Type B pancreatic cell (in vitro differentiated cells): ENCODE results near the gene CTNNA3. TPM values are rescaled to one million over a fixed set of nuclear protein-coding genes. Genes with fewer than 3 reads are reported as not detected.

Experiments
- DNase-seq: peaks from one replicate; pipeline ENCODE4 v3.0.0; 2021; ENCODE audit warnings: mixed read lengths; ENCODE audit not compliant: unreplicated experiment; ENCODE audit errors: extremely low spot score
- H3K27ac Mint-ChIP-seq: 2 replicates; pipeline ENCODE4 v1.8.0; 2021; ENCODE audit warnings: mild to moderate bottlenecking, mixed read lengths
- H3K27me3 Mint-ChIP-seq: 2 replicates; pipeline ENCODE4 v1.8.0; 2021; ENCODE audit warnings: mixed read lengths
- H3K36me3 Mint-ChIP-seq: 2 replicates; pipeline ENCODE4 v1.8.0; 2021; ENCODE audit warnings: mixed read lengths
- H3K4me1 Mint-ChIP-seq: one replicate; pipeline ENCODE4 v1.8.0; 2021; ENCODE audit warnings: mixed read lengths; ENCODE audit not compliant: unreplicated experiment
- H3K4me3 Mint-ChIP-seq: 2 replicates; pipeline ENCODE4 v1.8.0; 2021; ENCODE audit warnings: mild to moderate bottlenecking, mixed read lengths
- H3K9me3 Mint-ChIP-seq: 2 replicates; pipeline ENCODE4 v1.8.0; 2021; ENCODE audit warnings: mixed read lengths
- total RNA-seq: library from RNA; stranded (reverse); gene quantifications from 2 replicates; pipeline ENCODE4 v1.2.1, GENCODE V29; 2021; ENCODE audit warnings: low replicate concordance
- TF ChIP-seq, protein P1 (sequence below): fragments of 200-600 bp; sonication (generic); conservative IDR thresholded peaks from 2 replicates; pipeline ENCODE4 v1.5.0; 2021; ENCODE audit warnings: antibody characterized with exemption, mild to moderate bottlenecking

Gene CTNNA3
- total RNA-seq, 1 donor from 2014 or later = 2.6 TPM

DNA sequence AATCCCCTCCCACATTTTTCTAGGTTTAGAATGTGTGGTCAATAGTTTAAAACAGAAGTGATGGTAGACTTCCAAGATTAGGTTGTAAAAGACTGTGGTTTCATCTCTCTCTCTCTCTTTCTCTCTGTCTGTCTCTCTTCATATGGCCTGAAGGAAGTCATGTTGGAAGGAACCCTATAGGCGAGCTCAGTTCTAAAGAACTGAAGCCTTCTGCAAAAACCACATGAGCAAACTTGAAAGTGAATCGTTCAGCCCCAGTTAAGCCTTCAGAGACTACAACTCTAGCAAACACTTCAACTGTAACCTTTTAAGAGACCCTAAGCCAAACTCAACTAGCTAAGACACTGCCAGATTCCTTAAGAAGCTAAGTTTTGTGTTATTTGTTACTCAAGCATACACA is 1477.7 kb downstream of the CTNNA3 start:
- Mint-ChIP-seq H3K4me1 (no peaks in the 10 kb centered on the region), H3K27me3 (no peaks in the 10 kb centered on the region), H3K4me3 (no peak overlapping the region), H3K27ac (no peak overlapping the region), H3K36me3 (no peaks in the 10 kb centered on the region), H3K9me3 (peaks cover 5% of the 10 kb centered on the region)
- DNase-seq = no peak
- TF ChIP-seq, protein P1, sequence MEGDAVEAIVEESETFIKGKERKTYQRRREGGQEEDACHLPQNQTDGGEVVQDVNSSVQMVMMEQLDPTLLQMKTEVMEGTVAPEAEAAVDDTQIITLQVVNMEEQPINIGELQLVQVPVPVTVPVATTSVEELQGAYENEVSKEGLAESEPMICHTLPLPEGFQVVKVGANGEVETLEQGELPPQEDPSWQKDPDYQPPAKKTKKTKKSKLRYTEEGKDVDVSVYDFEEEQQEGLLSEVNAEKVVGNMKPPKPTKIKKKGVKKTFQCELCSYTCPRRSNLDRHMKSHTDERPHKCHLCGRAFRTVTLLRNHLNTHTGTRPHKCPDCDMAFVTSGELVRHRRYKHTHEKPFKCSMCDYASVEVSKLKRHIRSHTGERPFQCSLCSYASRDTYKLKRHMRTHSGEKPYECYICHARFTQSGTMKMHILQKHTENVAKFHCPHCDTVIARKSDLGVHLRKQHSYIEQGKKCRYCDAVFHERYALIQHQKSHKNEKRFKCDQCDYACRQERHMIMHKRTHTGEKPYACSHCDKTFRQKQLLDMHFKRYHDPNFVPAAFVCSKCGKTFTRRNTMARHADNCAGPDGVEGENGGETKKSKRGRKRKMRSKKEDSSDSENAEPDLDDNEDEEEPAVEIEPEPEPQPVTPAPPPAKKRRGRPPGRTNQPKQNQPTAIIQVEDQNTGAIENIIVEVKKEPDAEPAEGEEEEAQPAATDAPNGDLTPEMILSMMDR = no peak

DNA sequence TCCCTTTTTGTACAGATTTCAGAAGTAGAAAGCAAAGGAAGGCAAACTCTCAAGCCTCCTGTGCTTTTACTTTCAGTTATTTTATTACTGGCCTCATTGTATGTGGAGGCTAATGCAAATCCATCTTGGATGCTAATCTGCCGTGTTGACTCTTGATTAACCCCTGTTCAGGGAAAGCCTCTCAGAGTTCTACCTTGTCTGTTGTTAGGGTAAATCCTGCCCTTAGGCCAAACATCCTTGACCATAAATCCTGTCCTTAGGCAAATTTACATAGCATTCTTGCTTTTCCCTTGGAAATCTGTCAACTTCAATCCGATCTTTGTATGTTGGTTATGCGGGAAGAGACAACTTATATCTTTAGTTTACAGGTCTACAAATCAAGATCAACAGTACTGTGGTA is 1480.1 kb downstream of the CTNNA3 start:
- H3K4me1 Mint-ChIP-seq = no peaks in the 10 kb centered on the region
- no peaks in the 10 kb centered on the region for H3K27me3 Mint-ChIP-seq
- TF ChIP-seq, protein P1 = no peak
- H3K27ac Mint-ChIP-seq = no peak overlapping the region
- DNase-seq = no peak
- no peak overlapping the region for H3K4me3 Mint-ChIP-seq
- peaks cover 5% of the 10 kb centered on the region for H3K9me3 Mint-ChIP-seq
- H3K36me3 Mint-ChIP-seq = no peaks in the 10 kb centered on the region

DNA sequence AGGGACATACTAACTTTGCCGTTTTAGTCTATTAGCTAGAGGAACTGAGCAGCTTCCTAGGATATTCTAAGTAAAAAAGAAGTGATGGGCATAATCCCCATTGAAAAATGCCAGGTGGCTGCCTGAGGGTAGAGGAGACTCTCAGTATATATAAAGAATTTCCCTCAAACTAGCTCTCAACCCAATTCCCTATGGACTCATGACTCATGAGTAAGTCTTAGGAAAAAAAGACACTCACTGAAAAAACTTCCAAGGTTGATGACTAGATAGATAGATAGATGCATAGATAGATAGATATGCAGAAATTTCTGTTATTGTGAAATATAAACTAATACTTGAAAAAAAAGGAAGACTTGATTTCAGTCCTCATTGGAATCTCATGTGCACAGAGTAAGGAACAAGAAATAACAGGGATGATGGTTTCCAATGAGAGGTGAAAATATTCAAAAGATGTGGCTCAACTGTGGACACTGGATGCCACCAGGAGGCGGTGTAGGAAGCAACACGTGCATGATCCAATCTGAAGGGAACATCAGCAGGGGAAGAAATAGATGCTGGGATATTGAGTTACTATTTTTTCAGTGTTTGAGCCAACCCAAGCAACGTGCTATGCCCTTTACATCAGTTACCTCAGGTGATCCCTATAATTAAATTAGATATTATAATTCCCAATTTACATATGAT is 1481.1 kb downstream of the CTNNA3 start:
- Mint-ChIP-seq H3K36me3 (no peaks in the 10 kb centered on the region), H3K4me1 (no peaks in the 10 kb centered on the region), H3K9me3 (peaks cover 5% of the 10 kb centered on the region), H3K4me3 (no peak overlapping the region), H3K27ac (no peak overlapping the region), H3K27me3 (no peaks in the 10 kb centered on the region)
- DNase-seq = no peak
- TF ChIP-seq, protein P1 = peak; percentile 47

DNA sequence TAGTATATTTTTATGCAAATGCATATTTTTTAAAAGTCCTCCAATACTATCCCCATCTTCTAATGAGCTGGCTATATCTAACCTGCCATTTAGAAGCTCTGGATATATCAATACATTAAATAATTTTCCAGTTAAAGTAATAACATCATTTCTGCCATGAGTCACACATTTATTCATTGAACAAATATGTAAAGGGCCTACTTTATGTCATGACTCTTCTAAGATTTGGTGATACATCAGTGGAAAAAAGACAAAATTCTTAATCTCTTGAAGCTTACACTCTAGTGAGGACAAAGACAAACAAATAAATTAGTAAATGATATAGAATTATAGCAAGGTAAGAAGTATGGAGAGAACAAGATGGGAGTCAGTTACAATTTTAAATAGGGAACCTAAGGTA is 1487.0 kb downstream of the CTNNA3 start:
- Mint-ChIP-seq H3K36me3 (no peaks in the 10 kb centered on the region), H3K27me3 (no peaks in the 10 kb centered on the region), H3K4me3 (no peak overlapping the region), H3K9me3 (no peaks in the 10 kb centered on the region), H3K4me1 (no peaks in the 10 kb centered on the region), H3K27ac (no peak overlapping the region)
- TF ChIP-seq, protein P1 = no peak
- no peak for DNase-seq

DNA sequence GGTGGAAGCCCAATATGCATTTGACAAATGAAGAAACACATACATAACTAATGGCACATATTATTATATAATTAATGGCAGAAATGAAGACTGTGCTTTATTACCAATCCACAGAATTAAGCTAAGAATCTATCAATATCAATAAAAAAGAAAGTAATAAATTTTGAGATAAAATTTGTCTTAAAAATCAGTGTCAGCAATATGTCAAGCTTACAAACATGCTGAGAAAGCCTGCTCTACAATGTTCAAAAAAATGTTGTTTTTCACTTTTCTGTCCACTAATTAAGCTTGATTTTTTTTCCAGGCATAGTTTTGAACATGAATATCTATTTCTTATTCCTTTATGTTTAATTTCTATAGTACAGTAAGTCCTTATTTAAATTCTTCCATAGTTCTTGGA is 1491.2 kb downstream of the CTNNA3 start:
- Mint-ChIP-seq H3K27ac (no peak overlapping the region), H3K4me1 (no peaks in the 10 kb centered on the region), H3K27me3 (no peaks in the 10 kb centered on the region), H3K4me3 (no peak overlapping the region), H3K36me3 (no peaks in the 10 kb centered on the region), H3K9me3 (no peaks in the 10 kb centered on the region)
- TF ChIP-seq, protein P1 = no peak
- no peak for DNase-seq
